ENCODE results near the gene RUNX1. TPM values are rescaled to one million over a fixed set of nuclear protein-coding genes. Genes with fewer than 3 reads are reported as not detected.

Gene RUNX1
- total and polyA plus RNA-seq, 10 of the 15 experiments (the other 5 are each of a cell fraction or from before 2014, with no cell fraction given): 0.90 to 15.2 (median 4.1) TPM

GRCh38 chr21:34905218-34905537 lies 143.9 kb downstream of the RUNX1 start (continued):
- TF ChIP-seq ZBTB4 (CRISPR knock-in tag; IDR thresholded peaks at IDR 0.05): no peak

- DNase-seq (ENCODE audit: low read depth, low spot score) (no peak), ATAC-seq (no peak), FAIRE-seq (no peak)
- WGBS (ENCODE audit: insufficient coverage, insufficient replicate concordance, low lambda C conversion rate, missing lambda C conversion rate): 68% methylated on average over 8 of the region's 8 CpGs
- no peak overlapping the region for H3K9ac ChIP-seq (ENCODE audit: control insufficient read depth, insufficient read depth, low read length)
- intact Hi-C loops (cut with micrococcal nuclease; ENCODE audit: unreplicated experiment) (no loop called here), in situ Hi-C loops (cut with MboI) (no loop called here)
- ChIA-PET RAD21 (ENCODE audit: unreplicated experiment) (interaction anchor here (0.8 kb wide), 1 partner anchor 485 kb away, joined by 3 read pairs; no protein-coding TSS in a partner anchor), POLR2A (no interaction called here), SMC1A (ENCODE audit: uncharacterized antibody, unreplicated experiment) (no interaction called here), CTCF (no interaction called here)
- H3K4me2 ChIP-seq (ENCODE audit: control insufficient read depth, insufficient read depth): no peak overlapping the region
- no peaks in the 10 kb centered on the region for H3K4me1 ChIP-seq (ENCODE audit: control insufficient read depth, insufficient read depth, low read length)
- peaks cover 0 to 2% of the 10 kb centered on the region in 2 experiments; a peak in 2 of 4 replicates for H3K27me3 ChIP-seq (replicated peaks in 1 of 2; ENCODE audit: control insufficient read depth in 2 of 2, insufficient read depth in 2 of 2, low read length in 1 of 2)
- no TSS peak for BruUV-seq (replicated peaks)
- H4K20me1 ChIP-seq (ENCODE audit: control insufficient read depth, insufficient read depth): no peaks in the 10 kb centered on the region
- H3K9me3 ChIP-seq (replicated peaks; ENCODE audit: control insufficient read depth, insufficient read depth, low read length): no peaks in the 10 kb centered on the region
- no peaks in the 10 kb centered on the region for H3K79me2 ChIP-seq (ENCODE audit: control insufficient read depth, insufficient read depth, low read length)
- H2AFZ ChIP-seq (ENCODE audit: control insufficient read depth, low read depth, low read length): no peak overlapping the region
- no peak for TF ChIP-seq BRCA1 (IDR thresholded peaks at IDR 0.05; ENCODE audit: low read depth, low read length)
- no peak for TF ChIP-seq SMAD1 (IDR thresholded peaks at IDR 0.05; ENCODE audit: low read depth, partially characterized antibody)
- no peak for TF ChIP-seq ZNF24 (IDR thresholded peaks at IDR 0.05)
- no peak for TF ChIP-seq SIN3A (IDR thresholded peaks at IDR 0.05; ENCODE audit: low read depth, low read length)
- TF ChIP-seq TCF7 (IDR thresholded peaks at IDR 0.05; ENCODE audit: borderline replicate concordance): no peak
- TF ChIP-seq MXI1 (IDR thresholded peaks at IDR 0.05; ENCODE audit: low read depth, low read length): no peak
- no peak for TF ChIP-seq NR2F1 (conservative IDR thresholded peaks at IDR 0.05)
- no peak for TF ChIP-seq BCLAF1 (IDR thresholded peaks at IDR 0.05)
- TF ChIP-seq MEF2B (IDR thresholded peaks at IDR 0.05; ENCODE audit: partially characterized antibody, poor library complexity, severe bottlenecking): no peak
- TF ChIP-seq SP1 (IDR thresholded peaks at IDR 0.05; ENCODE audit: low read depth, low read length): no peak
- TF ChIP-seq ZNF217 (IDR thresholded peaks at IDR 0.05): no peak
- TF ChIP-seq MEF2A (IDR thresholded peaks at IDR 0.05; ENCODE audit: insufficient read depth, low read depth, low read length): no peak
- TF ChIP-seq NRF1 (conservative IDR thresholded peaks at IDR 0.05; ENCODE audit: low read depth, low read length): no peak
- TF ChIP-seq NBN (IDR thresholded peaks at IDR 0.05): no peak
- no peak for TF ChIP-seq JUND (IDR thresholded peaks at IDR 0.05; ENCODE audit: low read depth, low read length)
- TF ChIP-seq KLF5 (IDR thresholded peaks at IDR 0.05; ENCODE audit: partially characterized antibody): no peak
- H3K36me3 ChIP-seq (ENCODE audit: control insufficient read depth in 2 of 2, insufficient read depth in 2 of 2, low read length in 1 of 2): no peaks in the 10 kb centered on the region
- H3K27ac ChIP-seq (ENCODE audit: control insufficient read depth, insufficient read depth): no peak overlapping the region
- H3K4me3 ChIP-seq: no peak overlapping the region
These were observed 144.4 kb downstream of the RUNX1 start for GRCh38 chr21:34904526-34905217.

Data from GM12878 (cell line).